PC-9 (cell line): ENCODE results near the gene ZBTB7C. TPM values are rescaled to one million over a fixed set of nuclear protein-coding genes. Genes with fewer than 3 reads are reported as not detected.

Experiments used
- BruUV-seq: library from RNA; stranded (reverse); fragments of 400-500 nt; replicated peaks from 2 replicates; lab custom pipeline; 2021; lab: Mats Ljungman, UMichigan
- CTCF ChIA-PET: fragments of 300-600 bp; sonication (Branson Sonifier 250); formaldehyde crosslinking; loops from one replicate; lab custom pipeline; 2022; ENCODE audit warnings: antibody characterized with exemption; lab: Charles Lee
- POLR2A ChIA-PET: fragments of 300-600 bp; sonication (Branson Sonifier 250); formaldehyde crosslinking; loops from one replicate; lab custom pipeline; 2022; ENCODE audit warnings: antibody characterized with exemption; ENCODE audit not compliant: unreplicated experiment; lab: Charles Lee
- DNase-seq, 2 experiments: peaks; one replicate each; pipeline versions ENCODE4 v3.0.0 to v3.0.0-alpha.2; 2015 to 2022; ENCODE audit warnings: mixed read lengths in 1 of 2
- H2AFZ ChIP-seq: fragments of 200-600 bp; sonication (generic); 2 replicates; pipeline ENCODE4 v1.8.1; 2017; ENCODE audit warnings: antibody characterized with exemption
- H3F3A ChIP-seq: fragments of 200-600 bp; sonication (generic); 2 replicates; pipeline ENCODE4 v1.8.1; 2017; ENCODE audit warnings: antibody characterized with exemption, mild to moderate bottlenecking, low read depth; ENCODE audit not compliant: insufficient read depth
- H3K27ac ChIP-seq: fragments of 200-600 bp; sonication (generic); 2 replicates; pipeline ENCODE4 v1.6.1; 2016; ENCODE audit warnings: mixed run types
- H3K27me3 ChIP-seq: fragments of 200-600 bp; sonication (generic); 2 replicates; pipeline ENCODE4 v1.6.1; 2016; ENCODE audit warnings: low read depth, mixed run types; ENCODE audit not compliant: insufficient read depth
- H3K36me3 ChIP-seq: fragments of 200-600 bp; sonication (generic); 2 replicates; pipeline ENCODE4 v1.6.1; 2016; ENCODE audit warnings: low read depth, mixed run types
- H3K4me1 ChIP-seq: fragments of 200-600 bp; sonication (generic); replicated peaks from 2 replicates; pipeline ENCODE4 v1.6.1; 2016; ENCODE audit warnings: mixed run types; ENCODE audit not compliant: insufficient read depth
- H3K4me2 ChIP-seq: fragments of 200-600 bp; sonication (generic); 2 replicates; pipeline ENCODE4 v1.6.1; 2017; ENCODE audit warnings: mixed run types
- H3K4me3 ChIP-seq: fragments of 200-600 bp; sonication (generic); 2 replicates; pipeline ENCODE4 v1.6.1; 2016; ENCODE audit warnings: mixed run types
- H3K79me2 ChIP-seq: fragments of 200-600 bp; sonication (generic); 2 replicates; pipeline ENCODE4 v1.6.1; 2017; ENCODE audit warnings: low read depth, mixed run types
- H3K9me2 ChIP-seq: fragments of 200-600 bp; sonication (generic); 2 replicates; pipeline ENCODE4 v1.8.1; 2017; ENCODE audit warnings: mild to moderate bottlenecking; ENCODE audit not compliant: insufficient read depth
- H3K9me3 ChIP-seq: fragments of 200-600 bp; sonication (generic); 2 replicates; pipeline ENCODE4 v1.8.1; 2016; ENCODE audit warnings: low read depth; ENCODE audit not compliant: insufficient read depth
- H4K20me1 ChIP-seq: fragments of 200-600 bp; sonication (generic); 2 replicates; pipeline ENCODE4 v1.8.1; 2017; ENCODE audit not compliant: insufficient read depth
- EZH2 ChIP-seq: fragments of 200-600 bp; sonication (generic); IDR thresholded peaks from 2 replicates; pipeline ENCODE4 v1.8.0; 2017; ENCODE audit warnings: antibody characterized with exemption, low read depth
- intact Hi-C: fragments of 100-400 bp; cut with micrococcal nuclease; formaldehyde crosslinking; loops from one replicate; pipeline ENCODE4 v1.10.0; 2022; ENCODE audit not compliant: unreplicated experiment
- total RNA-seq: library from RNA; stranded (reverse); gene quantifications from 2 replicates; pipeline ENCODE4 v1.2.3, GENCODE V29; 2021
- TF ChIP-seq, protein P1 (sequence below): fragments of 200-600 bp; sonication (generic); conservative IDR thresholded peaks from 2 replicates; pipeline ENCODE4 v1.6.1; 2017; ENCODE audit warnings: mixed run types, antibody characterized with exemption, mild to moderate bottlenecking, moderate library complexity

The ZBTB7C gene
- total RNA-seq, 1 experiment from 2014 or later, result not detected

DNA sequence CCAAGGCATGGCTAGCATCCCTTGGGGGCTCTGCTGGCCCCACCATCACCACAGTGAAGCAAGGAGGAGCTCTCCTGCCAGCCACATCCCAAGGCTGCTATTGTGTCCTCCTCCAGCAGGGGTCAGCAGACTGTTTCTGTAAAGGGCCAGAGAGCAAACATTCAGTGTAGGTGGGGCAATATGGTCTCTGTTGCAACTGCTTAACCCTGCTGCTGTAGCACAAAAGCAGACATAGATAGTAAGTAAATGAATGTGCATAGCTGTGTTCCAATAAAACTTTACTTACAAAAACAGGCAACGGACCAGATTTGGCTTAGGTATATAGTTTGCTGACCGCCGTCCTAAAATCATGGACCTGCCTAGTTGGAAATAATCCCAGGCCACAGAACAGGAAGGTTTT lies 36.4 kb upstream of the ZBTB7C start:
- Histone ChIP-seq H3K9me2 (no peaks in the 10 kb centered on the region), H3K9me3 (no peaks in the 10 kb centered on the region), H3K79me2 (no peaks in the 10 kb centered on the region), H3F3A (no peaks in the 10 kb centered on the region), H2AFZ (no peak overlapping the region), H3K27ac (no peak overlapping the region), H4K20me1 (no peaks in the 10 kb centered on the region), H3K27me3 (no peaks in the 10 kb centered on the region), H3K4me3 (no peak overlapping the region), H3K36me3 (no peaks in the 10 kb centered on the region), H3K4me2 (no peak overlapping the region), H3K4me1 (peaks cover 8% of the 10 kb centered on the region)
- BruUV-seq, result no TSS peak
- ChIA-PET CTCF (interaction anchor here (0.6 to 1.2 kb wide), 7 partner anchors 11 to 921 kb away, joined by 3 to 5 read pairs (median 3); no protein-coding TSS in a partner anchor), POLR2A (no interaction called here)
- no peak for TF ChIP-seq EZH2
- TF ChIP-seq, protein P1, sequence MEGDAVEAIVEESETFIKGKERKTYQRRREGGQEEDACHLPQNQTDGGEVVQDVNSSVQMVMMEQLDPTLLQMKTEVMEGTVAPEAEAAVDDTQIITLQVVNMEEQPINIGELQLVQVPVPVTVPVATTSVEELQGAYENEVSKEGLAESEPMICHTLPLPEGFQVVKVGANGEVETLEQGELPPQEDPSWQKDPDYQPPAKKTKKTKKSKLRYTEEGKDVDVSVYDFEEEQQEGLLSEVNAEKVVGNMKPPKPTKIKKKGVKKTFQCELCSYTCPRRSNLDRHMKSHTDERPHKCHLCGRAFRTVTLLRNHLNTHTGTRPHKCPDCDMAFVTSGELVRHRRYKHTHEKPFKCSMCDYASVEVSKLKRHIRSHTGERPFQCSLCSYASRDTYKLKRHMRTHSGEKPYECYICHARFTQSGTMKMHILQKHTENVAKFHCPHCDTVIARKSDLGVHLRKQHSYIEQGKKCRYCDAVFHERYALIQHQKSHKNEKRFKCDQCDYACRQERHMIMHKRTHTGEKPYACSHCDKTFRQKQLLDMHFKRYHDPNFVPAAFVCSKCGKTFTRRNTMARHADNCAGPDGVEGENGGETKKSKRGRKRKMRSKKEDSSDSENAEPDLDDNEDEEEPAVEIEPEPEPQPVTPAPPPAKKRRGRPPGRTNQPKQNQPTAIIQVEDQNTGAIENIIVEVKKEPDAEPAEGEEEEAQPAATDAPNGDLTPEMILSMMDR, result peak; percentile 93
- DNase-seq, result peak; percentile 63 to 72
- intact Hi-C loops, result no loop called here

DNA sequence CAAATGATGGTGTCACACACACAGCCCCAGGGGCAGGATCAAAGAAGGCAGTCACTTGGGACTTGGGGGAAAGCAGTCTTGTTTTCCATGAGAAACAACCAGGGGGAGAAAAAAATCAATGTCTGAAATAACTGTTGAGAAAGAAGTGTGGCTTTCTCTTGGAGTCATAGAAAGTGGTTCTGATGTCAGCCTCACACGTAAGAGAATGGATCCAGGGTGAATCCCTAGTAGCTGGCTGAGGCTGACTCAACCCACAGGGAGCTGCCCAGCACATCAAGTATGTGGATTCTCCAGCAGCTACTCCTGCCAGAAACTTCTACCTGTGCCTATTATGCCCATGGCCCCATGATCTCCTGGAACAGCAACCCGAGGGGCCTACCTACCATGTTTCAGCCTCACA lies 33.6 kb upstream of the ZBTB7C start:
- no peak overlapping the region for H2AFZ ChIP-seq
- no peak for DNase-seq
- H3K4me2 ChIP-seq, result peak overlapping the region; percentile 7; the same call in 1 of the 2 replicates
- no peaks in the 10 kb centered on the region for H3K27me3 ChIP-seq
- H3F3A ChIP-seq, result no peaks in the 10 kb centered on the region
- H3K36me3 ChIP-seq, result no peaks in the 10 kb centered on the region
- ChIA-PET POLR2A (interaction anchor here (1.1 kb wide), 1 partner anchor 211 kb away, joined by 3 read pairs; no protein-coding TSS in a partner anchor), CTCF (no interaction called here)
- H3K4me1 ChIP-seq, result peaks cover 8% of the 10 kb centered on the region
- no peak overlapping the region for H3K4me3 ChIP-seq
- H3K79me2 ChIP-seq, result no peaks in the 10 kb centered on the region
- intact Hi-C loops, result no loop called here
- no peak overlapping the region for H3K27ac ChIP-seq
- TF ChIP-seq, protein P1, result no peak
- TF ChIP-seq EZH2, result no peak
- no peaks in the 10 kb centered on the region for H4K20me1 ChIP-seq
- H3K9me2 ChIP-seq, result no peaks in the 10 kb centered on the region
- H3K9me3 ChIP-seq, result no peaks in the 10 kb centered on the region
- BruUV-seq, result no TSS peak

DNA sequence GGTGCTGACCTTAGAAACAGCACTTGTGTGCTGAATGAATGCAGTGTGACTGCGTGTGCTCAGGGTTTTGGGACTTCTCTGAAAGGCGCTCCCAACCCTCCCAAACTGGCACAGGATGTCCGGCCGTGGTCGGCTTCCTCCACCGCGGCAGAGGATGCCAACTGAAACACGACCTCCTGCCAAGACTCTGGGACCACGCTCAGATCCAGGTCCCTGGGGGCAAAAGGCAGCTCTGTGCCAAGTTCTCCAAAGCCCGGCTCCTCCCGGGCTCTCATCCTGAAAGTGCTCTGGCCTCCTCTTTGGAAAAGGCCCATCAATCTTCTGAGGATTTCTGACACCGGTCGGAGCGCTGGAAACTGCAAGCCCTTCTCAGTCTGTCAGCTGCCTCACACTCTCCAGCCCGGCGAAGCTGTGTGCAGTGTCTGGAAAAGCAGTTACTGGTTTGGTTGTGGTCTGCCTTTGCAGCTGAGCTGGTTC lies 32.3 kb upstream of the ZBTB7C start:
- Histone ChIP-seq H3K27me3 (no peaks in the 10 kb centered on the region; the same call in 1 of the 2 replicates), H3K79me2 (no peaks in the 10 kb centered on the region), H3K4me3 (no peak overlapping the region), H3K4me1 (peaks cover 7% of the 10 kb centered on the region), H4K20me1 (no peaks in the 10 kb centered on the region), H3K36me3 (no peaks in the 10 kb centered on the region), H3F3A (no peaks in the 10 kb centered on the region), H3K9me3 (no peaks in the 10 kb centered on the region), H3K9me2 (no peaks in the 10 kb centered on the region), H3K4me2 (no peak overlapping the region), H2AFZ (no peak overlapping the region), H3K27ac (no peak overlapping the region)
- TF ChIP-seq EZH2, result no peak
- TF ChIP-seq, protein P1, result no peak
- ChIA-PET POLR2A (interaction anchor here (1.1 kb wide), 1 partner anchor 209 kb away, joined by 3 read pairs; no protein-coding TSS in a partner anchor), CTCF (no interaction called here)
- intact Hi-C loops, result no loop called here
- DNase-seq, result no peak
- BruUV-seq, result no TSS peak
